Measurements from ENCODE around the gene SPPL3. TPM values are rescaled to one million over a fixed set of nuclear protein-coding genes. Genes with fewer than 3 reads are reported as not detected.

SPPL3 gene
- total and polyA plus RNA-seq, 10 donors, result 9.0 to 76.9 (median 44.0) TPM

DNA sequence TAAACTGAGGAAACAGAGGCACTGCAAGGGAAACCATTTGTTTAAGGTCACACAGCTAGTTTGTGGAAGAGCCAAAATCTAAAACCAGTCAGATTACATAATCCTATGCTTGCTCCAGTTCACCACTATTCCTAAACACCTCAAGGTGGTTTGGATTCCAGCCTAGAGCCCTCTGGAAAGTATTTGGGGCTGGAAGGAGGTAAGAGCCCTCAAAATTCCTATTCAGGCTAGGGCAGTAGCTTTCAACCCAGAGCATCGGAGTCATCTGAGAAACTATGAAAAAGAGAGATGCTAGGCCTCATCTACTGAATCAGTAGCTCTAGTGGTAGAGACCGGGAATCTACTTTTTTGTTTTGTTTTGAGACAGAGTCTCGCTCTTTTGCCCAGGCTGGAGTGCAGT is 16.0 kb upstream of the SPPL3 start:
- DNase-seq, result no peak
- TF ChIP-seq POLR2A (IDR thresholded peaks at IDR 0.05), result no peak
- no peak for TF ChIP-seq POLR2AphosphoS5 (IDR thresholded peaks at IDR 0.05)
- TF ChIP-seq, protein P1, sequence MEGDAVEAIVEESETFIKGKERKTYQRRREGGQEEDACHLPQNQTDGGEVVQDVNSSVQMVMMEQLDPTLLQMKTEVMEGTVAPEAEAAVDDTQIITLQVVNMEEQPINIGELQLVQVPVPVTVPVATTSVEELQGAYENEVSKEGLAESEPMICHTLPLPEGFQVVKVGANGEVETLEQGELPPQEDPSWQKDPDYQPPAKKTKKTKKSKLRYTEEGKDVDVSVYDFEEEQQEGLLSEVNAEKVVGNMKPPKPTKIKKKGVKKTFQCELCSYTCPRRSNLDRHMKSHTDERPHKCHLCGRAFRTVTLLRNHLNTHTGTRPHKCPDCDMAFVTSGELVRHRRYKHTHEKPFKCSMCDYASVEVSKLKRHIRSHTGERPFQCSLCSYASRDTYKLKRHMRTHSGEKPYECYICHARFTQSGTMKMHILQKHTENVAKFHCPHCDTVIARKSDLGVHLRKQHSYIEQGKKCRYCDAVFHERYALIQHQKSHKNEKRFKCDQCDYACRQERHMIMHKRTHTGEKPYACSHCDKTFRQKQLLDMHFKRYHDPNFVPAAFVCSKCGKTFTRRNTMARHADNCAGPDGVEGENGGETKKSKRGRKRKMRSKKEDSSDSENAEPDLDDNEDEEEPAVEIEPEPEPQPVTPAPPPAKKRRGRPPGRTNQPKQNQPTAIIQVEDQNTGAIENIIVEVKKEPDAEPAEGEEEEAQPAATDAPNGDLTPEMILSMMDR (IDR thresholded peaks at IDR 0.05 in 8 of 11, conservative IDR thresholded peaks at IDR 0.05 in 3 of 11), result no peak
- 86 to 97% (median 92%) methylated on average over 3 of the region's 3 CpGs for WGBS, 5 donors
- Histone ChIP-seq H3K27ac (no peak overlapping the region), H3K4me1 (no peaks in the 10 kb centered on the region), H3K4me3 (no peak overlapping the region), H3K9me3 (peaks cover 3 to 43% (median 30%) of the 10 kb centered on the region in 8 donors), H3K36me3 (no peaks in the 10 kb centered on the region), H3K27me3 (replicated peaks in 1 of 7) (no peaks in the 10 kb centered on the region)
- intact Hi-C loops (cut with DNase I; ENCODE audit: low total_unique reads), result no loop called here

DNA sequence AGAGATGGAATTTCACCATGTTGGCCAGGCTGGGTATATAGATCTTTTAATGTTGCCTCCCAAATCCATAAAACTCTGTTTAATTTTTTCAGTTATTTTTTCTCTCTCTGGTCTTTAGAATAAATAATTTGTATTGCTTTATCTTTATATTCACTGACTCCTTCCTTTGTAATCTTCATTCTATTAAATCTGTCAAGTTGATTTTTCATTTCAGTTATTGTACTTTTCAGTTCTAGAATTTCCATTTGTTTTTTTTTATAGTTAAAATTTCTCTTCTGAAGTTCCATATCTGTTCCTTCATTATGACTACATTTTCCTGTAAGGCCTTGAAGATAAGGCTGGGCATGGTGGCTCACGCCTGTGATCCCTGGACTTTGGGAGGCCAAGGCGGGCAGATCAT is 13.6 kb upstream of the SPPL3 start:
- Histone ChIP-seq H3K27ac (no peak overlapping the region), H3K9me3 (peaks cover 3 to 43% (median 30%) of the 10 kb centered on the region in 8 donors), H3K36me3 (no peaks in the 10 kb centered on the region), H3K27me3 (replicated peaks in 1 of 7) (no peaks in the 10 kb centered on the region), H3K4me1 (no peaks in the 10 kb centered on the region), H3K4me3 (no peak overlapping the region)
- WGBS, 5 donors, result 90 to 99% (median 92%) methylated on average over 2 of the region's 2 CpGs
- intact Hi-C loops (cut with DNase I; ENCODE audit: low total_unique reads), result no loop called here
- DNase-seq, result no peak
- TF ChIP-seq POLR2A (IDR thresholded peaks at IDR 0.05), result no peak
- TF ChIP-seq, protein P1 (IDR thresholded peaks at IDR 0.05 in 8 of 11, conservative IDR thresholded peaks at IDR 0.05 in 3 of 11), result no peak
- no peak for TF ChIP-seq POLR2AphosphoS5 (IDR thresholded peaks at IDR 0.05)

- Histone ChIP-seq H3K4me3 (no peak overlapping the region), H3K9me3 (peaks cover 3 to 43% (median 30%) of the 10 kb centered on the region in 8 donors), H3K4me1 (no peaks in the 10 kb centered on the region), H3K27me3 (replicated peaks in 1 of 7) (no peaks in the 10 kb centered on the region), H3K27ac (no peak overlapping the region), H3K36me3 (no peaks in the 10 kb centered on the region)
- no peak for DNase-seq
- intact Hi-C loops (cut with DNase I; ENCODE audit: low total_unique reads), result no loop called here
- 91 to 97% (median 96%) methylated on average over 14 of the region's 14 CpGs for WGBS, 5 donors
- TF ChIP-seq POLR2AphosphoS5 (IDR thresholded peaks at IDR 0.05) (no peak), POLR2A (IDR thresholded peaks at IDR 0.05) (no peak)
- TF ChIP-seq, protein P1 (IDR thresholded peaks at IDR 0.05 in 8 of 11, conservative IDR thresholded peaks at IDR 0.05 in 3 of 11), result no peak
Measured at GRCh38 chr12:120916561-120916960, 12.4 kb upstream of the SPPL3 start.

- TF ChIP-seq, protein P1 (IDR thresholded peaks at IDR 0.05 in 8 of 11, conservative IDR thresholded peaks at IDR 0.05 in 3 of 11), result no peak
- no peak for TF ChIP-seq POLR2AphosphoS5 (IDR thresholded peaks at IDR 0.05)
- TF ChIP-seq POLR2A (IDR thresholded peaks at IDR 0.05), result no peak
- Histone ChIP-seq H3K27me3 (replicated peaks in 1 of 7) (no peaks in the 10 kb centered on the region), H3K9me3 (peaks cover 3 to 40% (median 30%) of the 10 kb centered on the region in 8 donors), H3K36me3 (no peaks in the 10 kb centered on the region), H3K4me3 (no peak overlapping the region), H3K4me1 (no peaks in the 10 kb centered on the region), H3K27ac (no peak overlapping the region)
- DNase-seq, result no peak
- intact Hi-C loops (cut with DNase I; ENCODE audit: low total_unique reads), result no loop called here
- 91 to 98% (median 94%) methylated on average over 7 of the region's 7 CpGs for WGBS, 5 donors
Measured at GRCh38 chr12:120914794-120915193, 10.6 kb upstream of the SPPL3 start.
